GM12875 (cell line): ENCODE data around the gene STK10.

Experiments used
- H3K4me3 ChIP-seq: one replicate; pipeline ENCODE4 v1.5.1; 2011; ENCODE audit warnings: low read depth, low read length, control low read depth
- CTCF ChIP-seq: IDR thresholded peaks from 2 replicates; pipeline ENCODE4 v1.5.1; 2011; ENCODE audit warnings: low read depth, mild to moderate bottlenecking, control low read depth, inconsistent platforms, low read length, moderate library complexity, borderline replicate concordance; ENCODE audit not compliant: insufficient read depth

STK10 gene

GRCh38 chr5:172009536-172010270, 178.3 kb downstream of the STK10 start:
- no peak for TF ChIP-seq CTCF

GRCh38 chr5:172008689-172009141, 179.3 kb downstream of the STK10 start:
- no peak overlapping the region for H3K4me3 ChIP-seq

More at GRCh38 chr5:172009536-172010270, 178.3 kb downstream of the STK10 start:
- H3K4me3 ChIP-seq, result no peak overlapping the region

GRCh38 chr5:172008111-172008455, 179.9 kb downstream of the STK10 start:
- TF ChIP-seq CTCF, result no peak
- no peak overlapping the region for H3K4me3 ChIP-seq

More at GRCh38 chr5:172008689-172009141, 179.3 kb downstream of the STK10 start:
- TF ChIP-seq CTCF, result no peak

- peak overlapping the region; percentile 85 for H3K4me3 ChIP-seq
- TF ChIP-seq CTCF, result no peak
Measured at GRCh38 chr5:172007175-172008110, 180.6 kb downstream of the STK10 start.

- TF ChIP-seq CTCF, result no peak
- H3K4me3 ChIP-seq, result peak within 1 kb of the TSS; percentile 85
Measured at GRCh38 chr5:172006321-172007174, 181.5 kb downstream of the STK10 start, which contains the start of gene FBXW11. Gene FBXW11 (minus strand): TSS chr5:172006638. CDS start chr5:172006502, 136 bp downstream.

- peak overlapping the region; percentile 85 for H3K4me3 ChIP-seq
- no peak for TF ChIP-seq CTCF
Measured at GRCh38 chr5:172005708-172006320, 182.2 kb downstream of the STK10 start.
